NOMO-1 (cell line): ENCODE results near the gene CYCS.

Source experiments
- DNase-seq, 2 experiments: peaks; one replicate each; lab custom pipeline; 2025; ENCODE audit not compliant: unreplicated experiment in 2 of 2; lab: John Stamatoyannopoulos, UW

Gene CYCS

GRCh38 chr7:25075459-25075858 lies 49.6 kb downstream of the CYCS start:
- no peak for DNase-seq

- DNase-seq, result peak; percentile 22 to 62
Observed at GRCh38 chr7:25073451-25073850, 51.6 kb downstream of the CYCS start.
